ELF-1 (cell line): ENCODE measurements around the gene DAB1.

ENCODE experiments used
- DNase-seq: peaks from one replicate; pipeline ENCODE4 v3.0.0-alpha.2; 2016; ENCODE audit warnings: low read depth, low spot score

The DAB1 gene

DNA sequence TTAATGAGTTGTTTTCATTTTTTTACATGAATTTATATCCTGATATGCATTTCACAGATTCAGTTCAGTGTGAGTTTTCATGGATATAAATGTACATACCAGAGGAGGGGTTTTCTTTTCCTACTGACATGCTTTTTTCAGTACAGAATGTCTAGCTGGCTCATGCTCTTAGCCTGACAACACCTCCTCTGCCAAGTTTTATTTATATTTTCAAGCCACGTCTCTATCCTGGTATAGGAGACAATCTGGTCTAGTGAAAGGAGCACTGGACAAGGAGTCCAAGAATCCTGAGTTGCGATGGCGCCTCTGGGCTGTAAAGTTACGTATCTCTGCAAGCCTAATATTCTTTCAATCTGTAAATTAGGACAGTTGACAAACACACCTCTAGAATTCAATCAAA lies 4.9 kb downstream of the DAB1 start:
- DNase-seq, result no peak

- DNase-seq, result peak; percentile 9
Measured at GRCh38 chr1:57411262-57411661, 12.6 kb downstream of the DAB1 start.

DNA sequence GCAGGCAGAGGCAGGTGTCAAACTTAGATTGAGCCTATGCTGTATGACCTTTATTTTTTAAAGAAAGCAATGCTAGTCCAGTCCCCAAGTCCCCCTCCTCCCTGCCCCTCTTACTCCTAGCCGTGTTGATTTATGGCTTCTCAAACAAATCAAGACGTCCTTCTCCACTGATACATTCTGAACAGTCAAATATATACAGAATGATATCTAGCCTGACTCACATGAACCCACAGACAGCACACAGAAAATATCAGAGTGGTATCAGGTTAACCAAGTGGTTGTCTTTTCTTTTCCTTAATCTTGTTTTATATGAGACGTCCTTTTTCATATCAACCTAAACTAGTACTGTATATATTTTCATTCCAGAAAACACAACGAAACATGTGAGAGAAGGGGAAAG lies 13.4 kb downstream of the DAB1 start:
- DNase-seq, result no peak

DNA sequence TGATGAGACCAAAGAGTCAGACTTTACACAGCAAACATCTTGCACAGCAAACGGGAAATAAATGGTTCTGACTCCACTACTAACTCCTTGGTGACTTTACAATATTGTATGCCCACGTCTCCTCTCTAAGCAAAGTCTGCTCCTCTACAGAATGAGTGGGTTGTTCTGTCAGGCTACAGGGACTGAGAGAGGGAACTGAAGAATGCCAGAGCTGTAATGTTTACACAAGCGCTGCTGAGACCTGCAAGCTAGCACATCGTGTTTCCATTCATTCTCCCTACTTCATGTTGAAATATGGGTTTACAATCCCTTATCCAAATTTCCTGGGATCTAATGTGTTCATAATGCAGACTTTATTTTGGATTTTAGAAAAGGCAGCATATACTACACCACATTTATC lies 15.9 kb downstream of the DAB1 start:
- DNase-seq, result no peak

DNA sequence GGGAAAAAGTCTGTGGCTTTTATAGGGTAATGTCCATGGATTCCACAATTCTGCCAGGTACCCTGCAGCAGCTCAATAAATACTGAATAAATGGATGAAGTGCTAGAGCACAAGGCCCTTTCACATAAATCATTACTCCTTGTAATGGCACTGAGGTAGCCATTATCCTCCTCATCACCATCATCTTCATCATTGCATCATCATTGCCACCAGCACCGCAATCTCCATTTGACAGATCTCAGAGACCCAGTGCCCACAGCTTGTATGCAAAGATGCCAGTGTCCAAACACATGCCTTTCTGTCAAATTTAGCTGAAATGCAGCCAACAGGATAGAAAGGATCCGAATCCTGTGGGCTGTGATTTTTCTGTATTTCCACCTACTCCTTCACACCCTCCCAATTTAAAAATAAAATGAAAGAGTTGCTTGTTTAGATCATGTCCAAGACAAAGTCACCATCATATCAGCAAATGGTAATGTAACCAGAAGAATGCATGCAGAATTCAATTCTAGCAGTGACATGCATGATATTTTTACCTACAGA lies 17.4 kb downstream of the DAB1 start:
- no peak for DNase-seq

GRCh38 chr1:57404884-57405283 lies 19.0 kb downstream of the DAB1 start:
- DNase-seq, result no peak

- no peak for DNase-seq
Measured at GRCh38 chr1:57403201-57403600, 20.7 kb downstream of the DAB1 start.

DNA sequence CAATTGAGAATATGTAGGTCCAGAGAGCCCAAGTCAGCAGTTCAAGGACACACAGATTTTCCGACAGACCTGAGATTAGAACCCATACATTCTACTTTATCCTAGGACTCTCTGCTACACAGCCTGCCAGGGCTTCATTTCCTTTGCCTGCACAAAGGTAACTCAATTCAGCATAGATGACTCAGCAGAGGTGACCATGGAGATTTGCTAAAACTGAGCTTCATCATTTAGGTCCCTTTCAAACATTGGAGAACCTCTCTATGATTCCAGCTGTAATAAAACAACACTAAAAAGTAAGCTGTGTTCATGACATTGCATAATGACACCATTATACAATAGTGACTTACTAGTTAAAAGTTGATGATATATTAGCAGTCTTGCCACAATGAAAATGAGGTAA lies 22.2 kb downstream of the DAB1 start:
- DNase-seq, result no peak

DNA sequence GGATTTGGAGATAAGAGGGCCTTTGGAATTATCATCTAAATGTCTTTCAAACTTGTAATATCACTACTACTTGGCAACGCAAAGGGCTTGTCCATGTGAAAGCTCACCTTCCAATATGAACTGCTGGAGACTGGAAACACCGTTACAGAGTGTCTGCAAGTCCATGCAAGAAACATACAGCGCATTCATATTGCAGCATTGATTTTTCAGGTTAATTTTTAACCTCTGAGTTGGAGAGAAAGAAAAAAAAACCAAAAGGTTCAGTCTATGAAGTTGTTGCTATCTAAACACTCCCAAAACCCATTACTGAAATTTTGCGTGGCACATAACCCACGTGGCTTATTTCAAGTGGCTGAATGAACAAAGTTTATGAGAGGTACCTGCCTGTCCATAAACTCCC lies 23.8 kb downstream of the DAB1 start:
- DNase-seq, result no peak

DNA sequence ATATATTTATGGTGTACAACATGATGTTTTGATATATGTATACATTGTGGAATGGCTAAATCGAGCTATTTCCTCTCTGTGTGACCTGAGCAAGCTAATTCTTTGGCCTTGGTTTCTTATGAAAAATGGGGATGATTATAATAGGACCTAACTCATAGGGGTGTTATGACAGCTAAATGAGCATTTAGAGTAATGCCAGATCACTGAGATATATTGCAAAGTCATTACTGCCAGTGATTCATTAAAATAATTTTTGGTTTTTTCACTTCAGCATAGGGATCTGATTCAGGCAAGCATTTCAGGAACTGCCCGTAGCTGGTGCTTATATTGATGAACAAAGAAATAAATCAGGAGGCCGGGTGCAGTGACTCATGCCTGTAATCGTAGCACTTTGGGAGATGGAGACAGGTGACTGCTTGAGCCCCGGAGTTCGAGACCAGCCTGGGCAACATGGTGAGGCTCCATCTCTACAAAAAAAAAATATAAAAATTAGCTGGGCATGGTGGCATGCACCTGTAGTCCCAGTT lies 30.7 kb downstream of the DAB1 start:
- DNase-seq, result no peak

GRCh38 chr1:57385336-57385735 lies 38.5 kb downstream of the DAB1 start:
- no peak for DNase-seq

- DNase-seq, result no peak
Measured at GRCh38 chr1:57384901-57385300, 39.0 kb downstream of the DAB1 start.

DNA sequence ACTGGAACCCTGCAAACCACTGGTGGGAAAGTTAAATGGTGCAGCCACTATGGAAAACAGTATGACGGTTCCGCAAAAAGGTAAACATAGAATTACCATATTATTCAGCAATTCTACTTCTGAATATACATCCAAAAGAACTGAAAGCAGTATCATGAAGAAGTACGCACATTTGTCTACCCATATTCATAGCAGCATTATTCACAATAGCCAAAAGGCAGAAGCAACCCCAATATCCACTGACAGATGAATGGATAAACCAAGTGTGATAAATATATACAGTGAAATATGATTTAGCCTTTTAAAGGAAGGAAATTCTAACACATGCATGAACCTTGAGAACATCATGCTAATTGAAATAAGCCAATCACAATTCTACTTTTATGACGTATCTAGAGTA lies 39.6 kb downstream of the DAB1 start:
- DNase-seq, result no peak

DNA sequence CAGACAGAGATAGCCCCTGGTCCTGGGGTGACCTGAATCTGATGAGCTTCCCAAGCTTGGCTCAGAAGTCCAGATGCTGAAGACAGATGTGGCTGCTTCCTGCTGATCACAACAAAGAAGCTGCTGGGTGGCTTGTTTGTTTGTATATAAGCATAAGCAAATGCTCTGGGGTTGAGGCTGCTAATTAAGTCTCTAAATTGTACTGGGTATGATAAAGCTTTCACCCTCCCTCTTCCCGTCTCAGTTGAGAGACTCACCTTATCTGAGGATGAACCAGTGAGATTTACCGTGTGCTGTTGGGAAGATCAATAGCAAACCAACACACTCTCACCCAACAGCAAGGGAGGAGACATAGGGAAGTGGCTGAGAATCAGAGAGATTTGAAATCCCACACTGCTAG lies 42.0 kb downstream of the DAB1 start:
- no peak for DNase-seq

DNA sequence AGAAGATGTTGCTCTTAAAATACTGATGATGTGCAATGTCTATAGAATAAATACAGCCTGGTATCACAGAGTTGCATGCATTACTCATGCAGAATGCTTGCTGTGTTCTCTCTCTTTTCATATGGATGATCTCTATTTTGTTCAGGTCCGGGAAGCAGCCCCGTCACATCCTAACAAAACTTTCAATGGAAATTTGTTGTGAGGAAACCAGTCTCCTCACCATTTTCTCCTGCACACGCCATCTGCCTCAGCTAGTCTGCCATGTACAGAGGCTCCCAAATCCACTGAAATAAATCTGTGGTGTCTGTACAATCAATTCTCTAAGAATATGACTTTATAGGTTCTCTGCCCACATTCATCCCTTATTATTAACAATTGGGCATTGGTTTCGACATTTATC lies 42.4 kb downstream of the DAB1 start:
- DNase-seq, result no peak

- no peak for DNase-seq
Measured at GRCh38 chr1:57380923-57381322, 42.9 kb downstream of the DAB1 start.

DNA sequence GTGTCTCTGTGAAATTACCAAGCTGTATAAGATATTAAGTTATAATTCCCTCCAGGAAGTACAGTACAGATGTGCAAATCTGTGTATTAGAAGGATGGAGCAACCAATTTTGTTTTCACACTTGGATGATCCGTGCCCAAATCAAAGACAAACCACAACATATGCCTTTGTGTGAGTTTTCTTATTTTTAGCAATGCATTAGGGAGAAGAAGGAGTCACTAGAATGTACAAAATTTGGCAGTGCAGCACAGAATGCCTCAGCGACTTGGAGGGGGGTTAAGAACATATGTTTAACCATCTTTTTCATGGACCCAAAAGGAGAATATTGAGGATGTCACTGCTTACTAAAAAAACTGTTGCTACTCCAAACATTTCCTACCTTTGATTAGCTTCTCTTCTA lies 45.3 kb downstream of the DAB1 start:
- no peak for DNase-seq

- no peak for DNase-seq
Measured at GRCh38 chr1:57377339-57378139, 46.3 kb downstream of the DAB1 start.

DNA sequence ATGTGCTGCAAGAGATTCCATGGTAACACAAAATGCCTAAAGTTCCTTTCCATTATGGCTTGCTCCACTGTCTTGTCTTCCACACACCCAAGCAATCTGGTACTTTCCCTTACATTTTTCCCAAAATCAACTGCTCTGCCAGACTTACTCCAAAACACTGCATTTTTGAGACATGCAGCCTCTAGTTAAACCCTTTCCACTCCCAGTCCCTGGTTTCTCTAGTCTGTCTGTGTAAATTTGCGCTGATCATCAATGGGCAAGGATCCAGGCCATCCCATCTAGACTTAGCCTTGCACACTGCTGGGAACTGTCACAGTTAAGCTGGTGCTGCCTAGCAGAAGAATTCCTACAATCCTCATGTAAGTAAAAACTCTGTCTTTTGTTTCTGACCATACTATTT lies 47.8 kb downstream of the DAB1 start:
- DNase-seq, result no peak

DNA sequence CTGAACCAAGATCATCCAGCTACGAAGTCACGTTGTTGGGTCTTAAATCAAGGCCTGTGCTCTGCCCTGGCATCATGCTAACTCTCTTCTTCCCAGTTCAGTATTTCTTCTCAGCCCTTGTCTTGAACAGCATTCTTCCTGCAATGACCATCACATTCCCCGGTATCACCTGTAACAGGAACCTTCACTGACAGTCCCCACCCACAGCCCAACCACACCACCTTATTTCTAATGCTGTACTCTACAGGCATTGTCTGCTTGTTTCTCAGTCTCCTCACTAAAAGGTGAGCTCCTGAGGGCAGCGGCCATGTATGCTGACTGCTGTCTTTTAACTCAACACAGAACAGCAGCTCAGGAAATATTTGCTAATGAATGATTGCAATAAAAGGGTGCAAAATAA lies 54.0 kb downstream of the DAB1 start:
- no peak for DNase-seq

- DNase-seq, result no peak
Measured at GRCh38 chr1:57367945-57368344, 55.9 kb downstream of the DAB1 start.

GRCh38 chr1:57363643-57364042 lies 60.2 kb downstream of the DAB1 start:
- no peak for DNase-seq

- DNase-seq, result no peak
Measured at GRCh38 chr1:57363165-57363564, 60.7 kb downstream of the DAB1 start.

DNA sequence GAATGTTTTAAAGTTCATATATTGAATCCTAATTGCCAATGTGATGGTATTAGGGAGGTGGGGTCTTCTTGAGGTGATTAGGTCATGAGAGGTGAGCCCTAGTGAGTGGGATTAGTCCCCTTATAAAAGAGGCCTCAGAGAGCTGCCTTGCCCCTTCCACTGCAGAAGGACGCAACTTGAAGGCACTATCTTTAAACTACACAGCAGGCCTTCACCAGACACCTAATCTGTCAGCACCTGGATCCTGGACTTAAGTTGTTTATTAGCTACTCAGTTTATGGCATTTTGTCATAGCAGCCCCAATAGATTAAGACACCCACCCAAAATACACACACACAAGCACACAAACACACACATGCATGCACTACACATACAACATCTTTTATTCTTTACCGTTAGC lies 61.4 kb downstream of the DAB1 start:
- DNase-seq, result no peak
